Transverse colon (tissue), 3 donors: ENCODE measurements around the gene KLK13.

ENCODE experiments used
- POLR2A ChIP-seq: fragments of 450-650 bp; IDR thresholded peaks from one replicate; pipeline ENCODE4 v1.6.1; 2016; ENCODE audit warnings: antibody characterized with exemption, mild to moderate bottlenecking, moderate library complexity
- TF ChIP-seq, protein P1 (sequence below), 5 experiments: fragments of 200-600 bp in 3 of 5; fragments of 450-650 bp in 2 of 5; sonication (generic) in 3 of 5; IDR thresholded peaks; 1 replicate in 2 of 5; 2 replicates in 3 of 5; pipeline ENCODE4 v1.5.1; 2016 to 2017; ENCODE audit warnings: antibody characterized with exemption in 5 of 5, inconsistent platforms in 3 of 5, mild to moderate bottlenecking in 2 of 5, moderate library complexity in 1 of 5

DNA sequence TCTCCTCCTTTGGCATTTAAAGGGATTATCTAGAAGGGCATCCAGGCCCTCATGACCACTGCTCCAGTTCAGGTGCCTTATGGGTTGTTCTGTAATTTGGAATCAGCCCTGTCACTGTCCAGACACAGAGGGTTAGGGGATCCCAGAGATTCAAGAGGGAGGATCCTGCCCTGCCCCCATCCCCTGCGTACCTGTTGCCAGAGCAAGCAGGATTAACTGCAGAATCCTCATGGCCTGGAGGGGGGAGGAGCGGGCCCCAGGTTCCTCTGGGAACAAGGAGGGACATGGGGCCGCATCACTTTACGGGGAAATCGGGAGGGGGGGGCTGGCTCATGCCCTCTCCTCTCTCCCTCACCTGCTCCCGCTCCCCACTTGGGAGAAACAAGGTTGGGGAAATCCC lies 39.5 kb downstream of the KLK13 start:
- no peak for TF ChIP-seq POLR2A
- TF ChIP-seq, protein P1, sequence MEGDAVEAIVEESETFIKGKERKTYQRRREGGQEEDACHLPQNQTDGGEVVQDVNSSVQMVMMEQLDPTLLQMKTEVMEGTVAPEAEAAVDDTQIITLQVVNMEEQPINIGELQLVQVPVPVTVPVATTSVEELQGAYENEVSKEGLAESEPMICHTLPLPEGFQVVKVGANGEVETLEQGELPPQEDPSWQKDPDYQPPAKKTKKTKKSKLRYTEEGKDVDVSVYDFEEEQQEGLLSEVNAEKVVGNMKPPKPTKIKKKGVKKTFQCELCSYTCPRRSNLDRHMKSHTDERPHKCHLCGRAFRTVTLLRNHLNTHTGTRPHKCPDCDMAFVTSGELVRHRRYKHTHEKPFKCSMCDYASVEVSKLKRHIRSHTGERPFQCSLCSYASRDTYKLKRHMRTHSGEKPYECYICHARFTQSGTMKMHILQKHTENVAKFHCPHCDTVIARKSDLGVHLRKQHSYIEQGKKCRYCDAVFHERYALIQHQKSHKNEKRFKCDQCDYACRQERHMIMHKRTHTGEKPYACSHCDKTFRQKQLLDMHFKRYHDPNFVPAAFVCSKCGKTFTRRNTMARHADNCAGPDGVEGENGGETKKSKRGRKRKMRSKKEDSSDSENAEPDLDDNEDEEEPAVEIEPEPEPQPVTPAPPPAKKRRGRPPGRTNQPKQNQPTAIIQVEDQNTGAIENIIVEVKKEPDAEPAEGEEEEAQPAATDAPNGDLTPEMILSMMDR (IDR thresholded peaks at IDR 0.05): no peak
